ENCODE results near the gene TYW1B. TPM values are rescaled to one million over a fixed set of nuclear protein-coding genes. Genes with fewer than 3 reads are reported as not detected.
"Not testable (repeated sequence)": the region's sequence is repeated elsewhere in the genome, so short reads cannot be mapped to it uniquely, and the experiment has no call there.

Gene TYW1B
- total RNA-seq, 1 experiment from 2014 or later = 1.7 TPM

GRCh38 chr7:72538147-72538546 lies 289.9 kb downstream of the TYW1B start:
- CTCF ChIA-PET = interaction anchor here (0.6 kb wide), 2 partner anchors 67 to 1818 kb away, joined by 3 to 4 read pairs; no protein-coding TSS in a partner anchor
- H3K9me3 Mint-ChIP-seq (ENCODE audit: low read depth, unreplicated experiment) = no peaks in the 10 kb centered on the region
- no peaks in the 10 kb centered on the region for H3K4me1 Mint-ChIP-seq (ENCODE audit: low read depth, unreplicated experiment)
- no peak overlapping the region for H3K4me3 Mint-ChIP-seq (ENCODE audit: low read depth, unreplicated experiment)
- no peak overlapping the region for H3K27ac Mint-ChIP-seq (ENCODE audit: unreplicated experiment)
- no TSS peak for BruUV-seq (replicated peaks)
- no peak for DNase-seq
- H3K27me3 Mint-ChIP-seq (ENCODE audit: unreplicated experiment) = no peaks in the 10 kb centered on the region
- H3K36me3 Mint-ChIP-seq (ENCODE audit: insufficient read depth, unreplicated experiment) = no peaks in the 10 kb centered on the region
- no peak for TF ChIP-seq CTCF (IDR thresholded peaks at IDR 0.05; ENCODE audit: unreplicated experiment)
- intact Hi-C loops (cut with micrococcal nuclease; ENCODE audit: unreplicated experiment) = no loop called here

GRCh38 chr7:72536038-72536437 lies 292.0 kb downstream of the TYW1B start:
- CTCF ChIA-PET = interaction anchor here (0.6 kb wide), 2 partner anchors 253 to 1056 kb away, joined by 3 read pairs; no protein-coding TSS in a partner anchor
- BruUV-seq (replicated peaks); H3K4me1 Mint-ChIP-seq (ENCODE audit: low read depth, unreplicated experiment); H3K9me3 Mint-ChIP-seq (ENCODE audit: low read depth, unreplicated experiment); H3K4me3 Mint-ChIP-seq (ENCODE audit: low read depth, unreplicated experiment); H3K36me3 Mint-ChIP-seq (ENCODE audit: insufficient read depth, unreplicated experiment); intact Hi-C loops (cut with micrococcal nuclease; ENCODE audit: unreplicated experiment); H3K27me3 Mint-ChIP-seq (ENCODE audit: unreplicated experiment); H3K27ac Mint-ChIP-seq (ENCODE audit: unreplicated experiment); DNase-seq: not testable (repeated sequence)

DNA sequence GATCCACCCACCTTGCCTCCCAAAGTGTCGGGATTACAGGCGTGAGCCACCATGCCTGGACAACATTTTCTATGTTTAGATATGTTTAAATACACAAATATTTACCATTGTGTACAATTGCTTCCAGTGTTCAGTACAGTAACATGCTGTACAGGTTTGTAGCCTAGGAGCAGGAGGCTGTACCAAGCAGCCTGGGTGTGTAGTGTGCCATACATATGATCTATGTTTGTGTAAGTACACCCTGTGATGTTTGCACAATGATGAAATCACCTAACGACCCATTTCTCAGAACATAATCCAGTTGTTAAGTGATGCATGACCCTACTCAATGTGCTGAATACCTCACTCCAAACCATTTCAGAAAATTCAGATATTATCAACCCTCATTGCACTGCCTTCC lies 297.0 kb downstream of the TYW1B start:
- H3K27me3 Mint-ChIP-seq (ENCODE audit: unreplicated experiment); DNase-seq; H3K4me1 Mint-ChIP-seq (ENCODE audit: low read depth, unreplicated experiment); H3K36me3 Mint-ChIP-seq (ENCODE audit: insufficient read depth, unreplicated experiment); H3K9me3 Mint-ChIP-seq (ENCODE audit: low read depth, unreplicated experiment); intact Hi-C loops (cut with micrococcal nuclease; ENCODE audit: unreplicated experiment); CTCF ChIA-PET; BruUV-seq (replicated peaks); H3K4me3 Mint-ChIP-seq (ENCODE audit: low read depth, unreplicated experiment); H3K27ac Mint-ChIP-seq (ENCODE audit: unreplicated experiment): not testable (repeated sequence)

Small RNA genes lying within 50 kb of the gene (microRNA-seq; reads per million reads assigned to microRNA genes)
- gene MIR4650-2 = not detected

Other genes with a start within 250 kb of the TYW1B start
- 31.0 and 33.2 TPM in 2 replicates for gene POM121, start 96.9 kb upstream of the TYW1B start, total RNA-seq (2022)
- 0.33 TPM in 1 of 2 replicates, not detected in the other for gene TRIM74, start 141.3 kb upstream of the TYW1B start, total RNA-seq (2022)
- not detected in 2 replicates for gene SPDYE8, start 201.6 kb upstream of the TYW1B start, total RNA-seq (2022)
- not detected in 2 replicates for gene SPDYE11, start 229.7 kb upstream of the TYW1B start, total RNA-seq (2022)

Measured in Calu3 (cell line).